CD4-positive, alpha-beta memory T cell (primary cell): ENCODE data around the gene HRK. TPM values are rescaled to one million over a fixed set of nuclear protein-coding genes. Genes with fewer than 3 reads are reported as not detected.

ENCODE experiments used
- CTCF ChIA-PET: fragments of 350-600 bp; sonication (Branson Sonifier 250); formaldehyde crosslinking; loops from one replicate; lab custom pipeline; 2021; ENCODE audit warnings: inconsistent platforms; ENCODE audit not compliant: partially characterized antibody; lab: Charles Lee
- POLR2A ChIA-PET: fragments of 350-600 bp; sonication (Branson Sonifier 250); formaldehyde crosslinking; loops from one replicate; lab custom pipeline; 2021; ENCODE audit not compliant: partially characterized antibody; lab: Charles Lee
- DNase-seq, 5 donors: peaks; one replicate each; pipeline versions ENCODE4 v3.0.0 to v3.0.0-alpha.2; 2020 to 2022; ENCODE audit warnings: mixed read lengths in 1 of 5
- H3K27ac ChIP-seq: one replicate; pipeline ENCODE4 v1.7.0; 2013; ENCODE audit warnings: low read depth, low read length
- H3K27me3 ChIP-seq: 2 replicates; pipeline ENCODE4 v1.7.0; 2013; ENCODE audit warnings: mild to moderate bottlenecking, low read length, moderate library complexity; ENCODE audit not compliant: insufficient read depth
- H3K36me3 ChIP-seq: 2 replicates; pipeline ENCODE4 v1.7.0; 2013; ENCODE audit warnings: mild to moderate bottlenecking, low read length, moderate library complexity; ENCODE audit not compliant: insufficient read depth
- H3K4me1 ChIP-seq: 2 replicates; pipeline ENCODE4 v1.7.0; 2013; ENCODE audit warnings: mild to moderate bottlenecking, low read length, moderate library complexity; ENCODE audit not compliant: insufficient read depth
- H3K4me3 ChIP-seq, 2 donors: one replicate each; pipeline ENCODE4 v1.7.0; 2013; ENCODE audit warnings: low read length in 2 of 2, mild to moderate bottlenecking in 1 of 2
- H3K9me3 ChIP-seq, 2 donors: one replicate each; pipeline ENCODE4 v1.7.0; 2013; ENCODE audit warnings: low read length in 2 of 2, control low read depth in 1 of 2; ENCODE audit not compliant: control insufficient read depth in 1 of 2
- H3K27ac Mint-ChIP-seq, 7 donors: one replicate each; pipeline ENCODE4 v1.8.0; 2020 to 2021; ENCODE audit warnings: mixed read lengths in 7 of 7, mild to moderate bottlenecking in 6 of 7, inconsistent platforms in 3 of 7, moderate library complexity in 3 of 7
- H3K27me3 Mint-ChIP-seq, 2 donors: one replicate each; pipeline ENCODE4 v1.8.0; 2020 to 2021; ENCODE audit warnings: mixed read lengths in 2 of 2
- H3K36me3 Mint-ChIP-seq, 2 donors: one replicate each; pipeline ENCODE4 v1.8.0; 2020 to 2021; ENCODE audit warnings: mixed read lengths in 2 of 2, inconsistent platforms in 1 of 2, mild to moderate bottlenecking in 1 of 2
- H3K4me1 Mint-ChIP-seq, 4 donors: one replicate each; pipeline ENCODE4 v1.8.0; 2020 to 2021; ENCODE audit warnings: mixed read lengths in 4 of 4, mild to moderate bottlenecking in 1 of 4
- H3K4me3 Mint-ChIP-seq, 8 donors: one replicate each; pipeline ENCODE4 v1.8.0; 2020 to 2021; ENCODE audit warnings: mixed read lengths in 8 of 8, mild to moderate bottlenecking in 7 of 8, moderate library complexity in 6 of 8, inconsistent platforms in 3 of 8
- H3K9me3 Mint-ChIP-seq, 8 donors: one replicate each; pipeline ENCODE4 v1.8.0; 2020 to 2021; ENCODE audit warnings: mixed read lengths in 8 of 8, mild to moderate bottlenecking in 5 of 8, inconsistent platforms in 3 of 8, moderate library complexity in 1 of 8
- intact Hi-C: fragments of 100-400 bp; cut with micrococcal nuclease; formaldehyde crosslinking; loops from one replicate; pipeline ENCODE4 v1.15.1; 2023
- polyA plus RNA-seq, 2 donors: library from polyadenylated mRNA; unstranded; fragments of 300-500 nt; fragmentation: Illumina TruSeq; gene quantifications; one replicate each; pipeline ENCODE4 v1.2.3, GENCODE V29; 2021
- total RNA-seq, 2 experiments: library from RNA; stranded (reverse); gene quantifications; one replicate each; pipeline ENCODE4 v1.2.3, GENCODE V29; 2021

The HRK gene
- total and polyA plus RNA-seq, 4 experiments from 2014 or later = 0.06 TPM; not detected in 3

DNA sequence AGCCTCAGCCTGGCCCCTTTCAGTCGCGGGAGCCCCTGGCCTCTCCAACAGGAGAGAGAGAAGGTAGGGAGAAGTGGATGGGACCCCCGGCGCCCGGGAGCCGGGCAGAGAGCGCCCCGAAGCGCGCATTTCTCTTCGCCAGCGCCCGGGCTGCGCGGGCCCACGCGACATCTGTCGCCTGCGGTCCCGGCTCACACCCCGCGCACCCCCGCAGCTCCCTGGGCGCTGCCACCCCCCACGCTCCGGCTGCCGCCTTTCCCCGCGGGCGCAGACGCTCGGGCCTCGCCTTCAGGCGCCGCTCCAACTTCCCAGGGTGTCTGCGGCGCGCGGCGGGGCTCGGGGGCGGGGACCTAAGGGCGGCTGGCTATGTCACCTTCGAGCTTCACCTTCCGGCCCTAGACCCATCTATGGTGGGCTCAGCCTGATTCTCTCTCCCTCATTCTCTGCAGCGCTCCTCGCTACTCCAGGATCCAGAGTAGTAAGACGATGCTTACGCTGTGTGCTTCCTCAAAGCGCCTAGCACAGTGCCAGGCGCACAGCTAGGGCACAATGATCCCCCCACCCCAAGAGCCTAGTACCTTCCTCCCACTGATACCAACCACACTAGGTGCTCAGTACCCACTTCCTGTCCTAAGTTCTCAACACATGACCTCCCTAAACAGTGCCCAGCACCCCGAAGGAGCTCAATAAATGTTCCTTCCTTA, 1.6 kb downstream of the HRK start:
- ChIA-PET CTCF (interaction anchor here (0.9 kb wide), 1 partner anchor 16 kb away, joined by 3 read pairs; no protein-coding TSS in a partner anchor), POLR2A (interaction anchor here (1.5 kb wide), 1 partner anchor 60 kb away, joined by 4 read pairs; no protein-coding TSS in a partner anchor)
- H3K36me3 ChIP-seq = no peaks in the 10 kb centered on the region

DNA sequence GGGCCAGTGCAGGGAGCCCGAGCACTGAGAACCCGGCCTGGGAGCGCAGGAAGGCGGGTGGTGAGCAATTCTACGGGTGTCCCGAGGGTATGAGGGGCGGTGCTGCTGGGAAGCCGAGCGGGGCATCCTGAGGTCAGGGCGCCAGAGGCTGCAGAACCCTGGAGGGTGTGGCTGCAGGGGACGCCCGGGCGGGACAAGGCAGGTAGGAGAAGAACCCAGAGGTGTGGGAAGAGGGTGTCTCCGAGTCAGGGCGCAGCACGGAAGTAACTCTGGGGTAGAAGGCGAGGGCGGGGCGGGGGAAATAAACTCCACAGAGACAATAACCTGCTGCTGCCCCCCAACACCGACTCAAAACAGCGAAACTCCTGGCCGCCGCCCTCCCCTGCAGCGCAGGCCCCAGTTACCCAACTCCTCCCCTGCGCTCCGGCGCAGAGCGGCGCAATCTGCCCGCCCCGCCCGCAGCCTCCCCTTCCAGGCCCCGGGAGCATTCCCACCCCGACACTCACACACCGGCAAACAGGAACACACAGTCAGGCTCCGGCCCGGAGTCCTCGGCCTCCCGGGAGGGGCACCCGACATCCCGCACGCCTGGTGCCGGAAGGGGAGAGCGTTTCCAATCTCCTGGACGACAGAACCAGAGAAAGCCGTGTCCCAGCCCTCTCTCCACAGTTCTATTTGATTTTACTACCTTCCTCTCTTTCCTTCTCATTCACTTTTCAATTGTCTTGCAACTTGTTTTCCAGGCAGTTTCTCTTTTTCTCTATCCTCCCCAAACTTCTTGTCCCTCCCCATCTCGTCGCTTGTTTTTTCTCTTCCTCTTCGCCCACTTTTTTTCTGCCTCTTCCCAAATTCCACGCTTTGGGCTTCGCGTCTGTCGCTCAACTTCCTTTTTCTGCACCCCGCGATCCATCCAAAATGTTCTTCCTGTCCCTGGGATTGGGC, 2.4 kb downstream of the HRK start:
- H3K4me1 Mint-ChIP-seq = peaks cover 25 to 40% (median 32%) of the 10 kb centered on the region in 4 donors
- H3K27me3 Mint-ChIP-seq = peaks cover 55 to 66% of the 10 kb centered on the region in 2 donors
- H3K36me3 Mint-ChIP-seq = no peaks in the 10 kb centered on the region
- Histone ChIP-seq H3K27me3 (peaks cover 14% of the 10 kb centered on the region), H3K9me3 (no peaks in the 10 kb centered on the region), H3K4me3 (peak overlapping the region in 1 of 2 donors; percentile 17), H3K36me3 (no peaks in the 10 kb centered on the region), H3K27ac (no peak overlapping the region), H3K4me1 (peaks cover 27% of the 10 kb centered on the region)
- DNase-seq = no peak
- no peak overlapping the region for H3K27ac Mint-ChIP-seq
- ChIA-PET POLR2A (no interaction called here), CTCF (no interaction called here)
- peak overlapping the region in 7 of 8 donors; percentile 68 to 90 (median 83) for H3K4me3 Mint-ChIP-seq
- intact Hi-C loops = no loop called here
- peaks cover 0 to 11% (median 5%) of the 10 kb centered on the region in 8 donors for H3K9me3 Mint-ChIP-seq

More for the DNA sequence above, 1.6 kb downstream of the HRK start:
- Mint-ChIP-seq H3K4me1 (peaks cover 25 to 40% (median 31%) of the 10 kb centered on the region in 4 donors), H3K9me3 (peaks cover 0 to 5% (median 2%) of the 10 kb centered on the region in 8 donors), H3K4me3 (peak overlapping the region in 7 of 8 donors; percentile 68 to 90 (median 88)), H3K36me3 (no peaks in the 10 kb centered on the region), H3K27ac (no peak overlapping the region), H3K27me3 (peaks cover 52 to 63% of the 10 kb centered on the region in 2 donors)
- H3K4me1 ChIP-seq = peaks cover 27% of the 10 kb centered on the region
- no peak for DNase-seq
- no peak overlapping the region for H3K27ac ChIP-seq
- H3K4me3 ChIP-seq = no peak overlapping the region
- peaks cover 14% of the 10 kb centered on the region for H3K27me3 ChIP-seq
- intact Hi-C loops = no loop called here
- no peaks in the 10 kb centered on the region for H3K9me3 ChIP-seq

DNA sequence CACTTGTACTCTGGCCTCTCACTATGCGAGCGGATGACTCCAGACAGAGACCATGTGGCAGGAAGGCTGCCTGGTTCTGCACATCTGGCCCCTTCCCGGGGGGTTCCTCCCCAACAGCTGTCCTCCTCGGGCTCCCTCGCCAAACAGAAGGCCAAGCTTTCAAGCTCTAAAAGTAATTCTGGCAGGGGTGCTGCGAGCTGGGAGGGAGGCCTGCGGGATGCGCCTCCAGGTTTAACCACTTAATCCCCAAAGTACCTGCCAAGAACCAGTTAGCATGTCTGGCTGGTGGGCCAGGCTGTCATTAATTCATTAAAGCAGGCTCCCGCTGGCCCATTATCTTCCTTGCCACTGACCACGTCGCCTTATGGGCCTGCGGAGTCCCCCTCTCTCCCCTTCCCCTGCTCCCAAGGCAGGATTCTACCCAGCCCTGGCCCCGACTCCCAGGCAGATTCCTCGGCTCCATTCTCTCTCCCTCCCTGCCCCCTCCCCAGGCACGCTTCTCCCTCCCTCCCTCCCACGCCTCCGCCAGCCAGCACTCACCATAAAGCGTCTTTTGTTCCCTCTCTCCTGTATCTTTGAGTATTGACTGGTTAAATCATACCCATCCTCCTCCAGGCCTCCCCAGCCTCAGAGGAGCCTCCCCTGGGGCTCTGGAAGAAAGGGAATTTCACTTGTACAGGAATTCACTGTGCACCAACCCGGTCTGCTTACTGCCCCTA, 4.9 kb downstream of the HRK start:
- no peaks in the 10 kb centered on the region for H3K27me3 ChIP-seq
- peaks cover 20% of the 10 kb centered on the region for H3K4me1 ChIP-seq
- no peaks in the 10 kb centered on the region for H3K36me3 Mint-ChIP-seq
- no peak overlapping the region for H3K4me3 ChIP-seq
- H3K27ac ChIP-seq = no peak overlapping the region
- H3K36me3 ChIP-seq = no peaks in the 10 kb centered on the region
- DNase-seq = no peak
- H3K27me3 Mint-ChIP-seq = peaks cover 38 to 50% of the 10 kb centered on the region in 2 donors
- no peak overlapping the region for H3K4me3 Mint-ChIP-seq
- H3K9me3 ChIP-seq = no peaks in the 10 kb centered on the region
- ChIA-PET POLR2A (no interaction called here), CTCF (no interaction called here)
- intact Hi-C loops = no loop called here
- no peak overlapping the region for H3K27ac Mint-ChIP-seq
- peaks cover 0 to 11% (median 6%) of the 10 kb centered on the region in 8 donors for H3K9me3 Mint-ChIP-seq
- H3K4me1 Mint-ChIP-seq = peaks cover 17 to 27% (median 24%) of the 10 kb centered on the region in 4 donors

DNA sequence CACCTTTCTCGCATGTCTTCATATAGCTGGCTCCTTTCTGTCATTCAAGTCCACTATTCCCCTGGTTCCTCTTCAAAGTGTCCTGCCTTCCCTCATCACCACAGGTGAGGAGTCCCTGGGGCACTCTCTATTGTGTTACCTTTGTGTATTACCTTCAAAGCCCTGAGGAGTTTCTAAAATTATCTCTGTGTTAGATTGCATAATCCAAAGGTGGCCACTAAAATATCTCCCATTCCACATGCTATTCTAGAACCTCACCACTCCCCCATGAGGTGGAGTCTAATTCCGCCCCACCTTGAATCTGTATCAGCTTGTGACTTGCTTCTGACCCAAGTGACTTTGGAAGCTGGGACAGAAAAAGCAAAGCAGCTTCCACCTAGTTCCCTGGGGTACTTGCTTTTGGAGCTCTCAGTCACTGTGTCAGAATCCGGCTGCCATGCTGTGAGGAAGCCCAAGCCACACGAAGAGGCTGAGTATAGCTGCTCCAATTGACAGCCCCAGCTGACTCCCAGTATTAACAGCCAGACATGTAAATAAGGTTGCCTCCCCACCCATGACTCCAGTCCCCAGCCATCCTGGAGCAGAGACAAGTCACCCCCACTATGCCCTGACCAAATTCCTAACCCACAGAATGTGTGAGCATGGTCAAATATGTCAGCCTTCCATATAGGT, 6.8 kb downstream of the HRK start:
- Mint-ChIP-seq H3K4me1 (peaks cover 7 to 15% (median 12%) of the 10 kb centered on the region in 4 donors), H3K27ac (no peak overlapping the region), H3K27me3 (peaks cover 27 to 40% of the 10 kb centered on the region in 2 donors), H3K36me3 (no peaks in the 10 kb centered on the region), H3K9me3 (peaks cover 0 to 11% (median 6%) of the 10 kb centered on the region in 8 donors), H3K4me3 (no peak overlapping the region)
- Histone ChIP-seq H3K4me3 (no peak overlapping the region), H3K4me1 (peaks cover 8% of the 10 kb centered on the region), H3K9me3 (no peaks in the 10 kb centered on the region), H3K36me3 (no peaks in the 10 kb centered on the region), H3K27ac (no peak overlapping the region), H3K27me3 (no peaks in the 10 kb centered on the region)
- intact Hi-C loops = no loop called here
- ChIA-PET POLR2A (no interaction called here), CTCF (interaction anchor here (1.0 kb wide), 1 partner anchor 17 kb away, joined by 3 read pairs; no protein-coding TSS in a partner anchor)
- no peak for DNase-seq

DNA sequence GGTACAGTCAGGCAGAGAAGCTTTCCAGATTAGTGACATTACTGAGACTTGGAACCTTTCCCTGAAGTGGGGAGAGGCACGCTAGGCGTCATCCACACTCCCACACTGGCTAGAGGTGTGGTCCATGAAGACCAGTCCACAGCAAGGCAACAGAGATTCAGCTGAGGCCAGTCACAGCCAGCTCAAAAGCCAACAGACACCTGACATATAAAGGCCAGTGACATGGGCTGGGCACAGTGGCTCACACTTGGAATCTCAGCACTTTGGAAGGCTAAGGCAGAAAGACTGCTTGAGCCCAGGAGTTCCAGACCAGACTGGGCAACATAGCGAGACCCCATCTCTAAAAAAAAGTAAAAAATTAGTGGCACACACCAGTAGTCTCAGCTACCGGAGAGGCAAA, 10.9 kb downstream of the HRK start:
- Histone ChIP-seq H3K4me1 (no peaks in the 10 kb centered on the region), H3K27me3 (no peaks in the 10 kb centered on the region), H3K36me3 (no peaks in the 10 kb centered on the region), H3K4me3 (no peak overlapping the region), H3K27ac (no peak overlapping the region), H3K9me3 (no peaks in the 10 kb centered on the region)
- ChIA-PET POLR2A (no interaction called here), CTCF (no interaction called here)
- Mint-ChIP-seq H3K4me1 (peaks cover 0 to 3% (median 1%) of the 10 kb centered on the region in 4 donors), H3K36me3 (no peaks in the 10 kb centered on the region), H3K9me3 (peaks cover 0 to 11% (median 4%) of the 10 kb centered on the region in 8 donors), H3K27me3 (peaks cover 7 to 12% of the 10 kb centered on the region in 2 donors), H3K27ac (no peak overlapping the region), H3K4me3 (peak overlapping the region in 1 of 8 donors; percentile 20)
- DNase-seq = no peak
- intact Hi-C loops = no loop called here

DNA sequence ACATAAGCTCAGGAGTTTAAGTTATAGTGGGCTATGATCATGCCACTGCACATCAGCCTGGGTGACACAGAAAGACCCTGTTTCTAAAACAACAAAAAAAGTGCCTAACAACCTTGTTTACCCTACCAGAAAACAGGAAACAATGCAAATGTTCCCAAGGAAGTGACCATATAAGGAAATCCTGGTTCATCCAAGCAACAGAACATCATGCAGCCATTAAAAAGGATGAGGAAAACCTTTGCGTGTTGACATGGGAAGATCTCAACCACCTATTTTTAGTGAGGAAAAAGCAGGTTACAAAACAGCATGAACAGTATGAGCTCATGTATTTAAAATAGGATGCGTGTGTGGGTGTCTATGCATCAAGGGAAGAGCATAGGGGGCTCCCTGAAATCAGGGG, 13.7 kb downstream of the HRK start:
- no peak overlapping the region for H3K27ac ChIP-seq
- H3K4me1 ChIP-seq = no peaks in the 10 kb centered on the region
- no peaks in the 10 kb centered on the region for H3K9me3 ChIP-seq
- Mint-ChIP-seq H3K9me3 (no peaks in the 10 kb centered on the region), H3K27ac (no peak overlapping the region), H3K27me3 (peaks cover 3 to 7% of the 10 kb centered on the region in 2 donors), H3K4me3 (no peak overlapping the region), H3K4me1 (no peaks in the 10 kb centered on the region), H3K36me3 (no peaks in the 10 kb centered on the region)
- intact Hi-C loops = no loop called here
- no peak for DNase-seq
- ChIA-PET POLR2A (no interaction called here), CTCF (interaction anchor here (0.5 kb wide), 1 partner anchor 366 kb away, joined by 3 read pairs; no protein-coding TSS in a partner anchor)
- no peaks in the 10 kb centered on the region for H3K36me3 ChIP-seq
- H3K27me3 ChIP-seq = no peaks in the 10 kb centered on the region
- H3K4me3 ChIP-seq = no peak overlapping the region
